K562 (cell line): ENCODE results near the gene LPCAT1. TPM values are rescaled to one million over a fixed set of nuclear protein-coding genes. Genes with fewer than 3 reads are reported as not detected.

Source experiments
- ETV5 ChIP-seq: sonication (generic); formaldehyde crosslinking; IDR thresholded peaks from 2 replicates; pipeline ENCODE4 v1.4.0; 2020; ENCODE audit warnings: low read depth, mild to moderate bottlenecking, missing genetic modification reagents
- KAT7 ChIP-seq: sonication (generic); formaldehyde crosslinking; IDR thresholded peaks from 2 replicates; pipeline ENCODE4 v1.8.0; 2022; ENCODE audit warnings: missing genetic modification reagents, mild to moderate bottlenecking, borderline replicate concordance
- NFIC ChIP-seq: fragments of 450-650 bp; IDR thresholded peaks from 2 replicates; pipeline ENCODE4 v1.6.1; 2017; ENCODE audit warnings: mild to moderate bottlenecking, inconsistent platforms
- PHF20 ChIP-seq: fragments of 450-650 bp; IDR thresholded peaks from 2 replicates; pipeline ENCODE4 v1.6.1; 2018; ENCODE audit not compliant: partially characterized antibody
- PKNOX1 ChIP-seq: fragments of 450-650 bp; IDR thresholded peaks from 2 replicates; pipeline ENCODE4 v1.6.1; 2016
- SUPT5H ChIP-seq: fragments of 450-650 bp; IDR thresholded peaks from 2 replicates; pipeline ENCODE4 v1.6.1; 2016
- ZBTB40 ChIP-seq, 2 experiments: fragments of 450-650 bp in 1 of 2; sonication (generic) in 1 of 2; formaldehyde crosslinking in 1 of 2; IDR thresholded peaks; 2 replicates each; pipeline versions ENCODE4 v1.7.1 to v1.9.0; 2016 to 2022; ENCODE audit warnings: inconsistent platforms in 1 of 2, mild to moderate bottlenecking in 1 of 2, missing genetic modification reagents in 1 of 2
- ZNF280B ChIP-seq: fragments of 250-450 bp; sonication (Bioruptor Pico); IDR thresholded peaks from 2 replicates; pipeline ENCODE4 v1.5.1; 2021; ENCODE audit warnings: mild to moderate bottlenecking
- ZNF75A ChIP-seq: fragments of 450-650 bp; formaldehyde crosslinking; IDR thresholded peaks from 2 replicates; pipeline ENCODE4 v1.4.0; 2020; ENCODE audit warnings: mild to moderate bottlenecking
- polyA plus RNA-seq, 8 experiments: library from polyadenylated mRNA; depleted of rRNA in 4 of 8; stranded (reverse) in 5 of 8; unstranded in 3 of 8; fragments of >200 nt; fragmentation: Nextera tagmentation in 2 of 8; fragmentation: Illumina TruSeq in 1 of 8; extraction: Ambion mirVana in 2 of 8; extraction: Trizol in 1 of 8; gene quantifications; 2 replicates each; pipeline versions ENCODE4 v1.2.1 to v1.2.3, GENCODE V29; 2011 to 2014; ENCODE audit warnings: inconsistent platforms in 1 of 8, missing spikeins in 1 of 8
- total RNA-seq, 7 experiments: library from RNA; depleted of rRNA in 6 of 7; stranded (reverse); fragments of >200 nt in 6 of 7; fragmentation: Illumina TruSeq in 2 of 7; extraction: Trizol in 2 of 7; gene quantifications; 2 replicates each; pipeline versions ENCODE4 v1.2.1 to v1.2.3, GENCODE V29; 2011 to 2021; ENCODE audit warnings: low replicate concordance in 1 of 7

Gene LPCAT1
- total and polyA plus RNA-seq, 9 of the 15 experiments (the other 6 are each of a cell fraction or from before 2014, with no cell fraction given): 0.14 to 18.4 (median 13.9) TPM

GRCh38 chr5:1523793-1524480, at the start of gene LPCAT1 (continued):
- TF ChIP-seq ZBTB40 (IDR thresholded peaks at IDR 0.05): peak; percentile 52
- no peak for TF ChIP-seq ZBTB40 (CRISPR knock-in tag; IDR thresholded peaks at IDR 0.05)
- TF ChIP-seq ZNF75A (CRISPR knock-in tag): no peak
- TF ChIP-seq NFIC: peak; percentile 84
- TF ChIP-seq ETV5 (CRISPR knock-in tag): 0 out of 2 replicates have a peak, but pooled peaks have one; percentile 28
- 0 out of 2 replicates have a peak, but pooled peaks have one; percentile 38 for TF ChIP-seq KAT7 (CRISPR knock-in tag)
- TF ChIP-seq ZNF280B: no peak
- peak; percentile 42 for TF ChIP-seq PHF20
- no peak; the same call in 1 of the 2 replicates for TF ChIP-seq PKNOX1
- TF ChIP-seq SUPT5H: peak; percentile 65
